Spleen (tissue), 11 donors: ENCODE results near the gene DEFB128. TPM values are rescaled to one million over a fixed set of nuclear protein-coding genes. Genes with fewer than 3 reads are reported as not detected.

Experiments
- DNase-seq: peaks from one replicate; pipeline ENCODE4 v3.0.0-alpha.2; 2020
- H3K27ac ChIP-seq, 8 donors: fragments of 200-600 bp; sonication (generic) in 7 of 8; 1 replicate in 4 of 8; 2 replicates in 4 of 8; pipeline versions ENCODE4 v1.5.0 to v1.8.0; 2016 to 2021; ENCODE audit warnings: inconsistent platforms in 4 of 8, mild to moderate bottlenecking in 4 of 8, moderate library complexity in 1 of 8
- H3K27me3 ChIP-seq, 7 donors: fragments of 200-600 bp; sonication (generic) in 6 of 7; replicated peaks in 1 of 7; 1 replicate in 4 of 7; 2 replicates in 3 of 7; pipeline versions ENCODE4 v1.5.0 to v1.8.0; 2016 to 2021; ENCODE audit warnings: inconsistent platforms in 3 of 7, mild to moderate bottlenecking in 1 of 7
- H3K36me3 ChIP-seq, 6 donors: fragments of 200-600 bp; sonication (generic) in 5 of 6; 1 replicate in 4 of 6; 2 replicates in 2 of 6; pipeline versions ENCODE4 v1.5.0 to v1.8.0; 2016 to 2021; ENCODE audit warnings: inconsistent platforms in 2 of 6
- H3K4me1 ChIP-seq, 6 donors: fragments of 200-600 bp; sonication (generic) in 5 of 6; 1 replicate in 3 of 6; 2 replicates in 3 of 6; pipeline versions ENCODE4 v1.5.0 to v1.8.0; 2016 to 2021; ENCODE audit warnings: inconsistent platforms in 3 of 6
- H3K4me3 ChIP-seq, 8 donors: fragments of 200-600 bp; sonication (generic) in 7 of 8; 1 replicate in 4 of 8; 2 replicates in 4 of 8; pipeline versions ENCODE4 v1.5.0 to v1.8.0; 2016 to 2021; ENCODE audit warnings: inconsistent platforms in 4 of 8, mild to moderate bottlenecking in 4 of 8, moderate library complexity in 2 of 8
- H3K9me3 ChIP-seq, 8 donors: fragments of 200-600 bp; sonication (generic) in 7 of 8; 1 replicate in 4 of 8; 2 replicates in 4 of 8; pipeline versions ENCODE4 v1.5.0 to v1.8.0; 2016 to 2021; ENCODE audit warnings: inconsistent platforms in 4 of 8
- CTCF ChIP-seq, 11 experiments: fragments of 200-600 bp in 7 of 11; fragments of 450-650 bp in 4 of 11; sonication (generic) in 4 of 11; IDR thresholded peaks in 8 of 11; conservative IDR thresholded peaks in 3 of 11; 1 replicate in 7 of 11; 2 replicates in 4 of 11; pipeline versions ENCODE4 v1.4.0 to v1.8.0; 2016 to 2021; ENCODE audit warnings: antibody characterized with exemption in 11 of 11, inconsistent platforms in 4 of 11, mild to moderate bottlenecking in 1 of 11
- POLR2A ChIP-seq, 3 donors: fragments of 450-650 bp; IDR thresholded peaks; one replicate each; pipeline ENCODE4 v1.5.1; 2017; ENCODE audit warnings: antibody characterized with exemption in 3 of 3, mild to moderate bottlenecking in 1 of 3
- POLR2AphosphoS5 ChIP-seq, 3 donors: sonication (generic); formaldehyde crosslinking; IDR thresholded peaks; one replicate each; pipeline ENCODE4 v1.5.1; 2017; ENCODE audit warnings: antibody characterized with exemption in 3 of 3
- WGBS, 5 donors: extraction: QIAGEN DNeasy Blood & Tissue Kit in 3 of 5; methylation state at CpG; one replicate each; pipeline versions ENCODE4 v1.1.5 to v1.1.7; 2013 to 2018; 5-methylcytosine and 5-hydroxymethylcytosine counted together
- intact Hi-C: fragments of 100-400 bp; cut with DNase I; formaldehyde crosslinking; loops from one replicate; pipeline ENCODE4 v1.15.0; 2023; ENCODE audit warnings: low total_unique reads
- polyA plus RNA-seq, 3 donors: library from polyadenylated mRNA; stranded (reverse); fragments of 200-250 nt; gene quantifications; one replicate each; pipeline ENCODE4 v1.2.1, GENCODE V29; 2013
- total RNA-seq, 7 donors: library from RNA; depleted of rRNA in 3 of 7; stranded (reverse); fragments of >200 nt in 3 of 7; fragmentation: NEBNext Ultra II Directional in 4 of 7; extraction: Animal tissue kit (Norgen Biotek cat#: 25700) in 4 of 7; gene quantifications; one replicate each; pipeline versions ENCODE4 v1.1.0 to v1.2.1, GENCODE V29; 2016 to 2021
- donor health status: healthy with polysubstance abuse.
- donor health status: DM: no; HTN: no; CAD: no; lungs with moderate emphysema.
- donor health status: DM: no; HTN: no; CAD: no.
- donor health status: Bipolar disorder and iron deficiency.
- donor health status: healthy.
- donor health status: DM: no; HTN: no; CAD: no.
- donor health status: DM: yes; HTN: yes; CAD: no.

DEFB128 gene
- total and polyA plus RNA-seq, 10 donors: not detected

GRCh38 chr20:142290-142689 lies 47.2 kb downstream of the DEFB128 start, which contains the start of gene DEFB126:
Gene DEFB126 (plus strand): TSS chr20:142590. CDS start chr20:142629, 39 bp downstream.
- intact Hi-C loops: no loop called here
- no peak for TF ChIP-seq CTCF (IDR thresholded peaks at IDR 0.05 in 8 of 11, conservative IDR thresholded peaks at IDR 0.05 in 3 of 11)
- no peak for TF ChIP-seq POLR2AphosphoS5 (IDR thresholded peaks at IDR 0.05)
- TF ChIP-seq POLR2A (IDR thresholded peaks at IDR 0.05): no peak
- Histone ChIP-seq H3K9me3 (peaks cover 0 to 4% (median 0%) of the 10 kb centered on the region in 8 donors), H3K4me1 (no peaks in the 10 kb centered on the region), H3K36me3 (no peaks in the 10 kb centered on the region), H3K27me3 (peaks cover 0 to 61% (median 0%) of the 10 kb centered on the region in 7 donors), H3K4me3 (no peak within 1 kb of the TSS), H3K27ac (no peak within 1 kb of the TSS)
- no peak for DNase-seq
- WGBS, 5 donors: 44 to 90% (median 65%) methylated on average over 1 of the region's 1 CpG

Other genes with a start within 250 kb of the DEFB128 start
- gene DEFB125, start 102.0 kb downstream of the DEFB128 start, total RNA-seq: not detected
- gene DEFB125, start 102.0 kb downstream of the DEFB128 start, polyA plus RNA-seq: not detected
- gene DEFB126, start 47.1 kb downstream of the DEFB128 start, total RNA-seq: not detected
- gene DEFB126, start 47.1 kb downstream of the DEFB128 start, polyA plus RNA-seq: not detected
- not detected for gene DEFB127, start 32.3 kb downstream of the DEFB128 start, total RNA-seq
- not detected for gene DEFB127, start 32.3 kb downstream of the DEFB128 start, polyA plus RNA-seq
- gene DEFB129, start 37.5 kb upstream of the DEFB128 start, total RNA-seq: not detected
- gene DEFB129, start 37.5 kb upstream of the DEFB128 start, polyA plus RNA-seq: not detected
- not detected for gene DEFB132, start 68.0 kb upstream of the DEFB128 start, total RNA-seq
- not detected for gene DEFB132, start 68.0 kb upstream of the DEFB128 start, polyA plus RNA-seq
- 10 to 100 TPM in 1 of 7 donors, 1 to 10 TPM in 6; 2.3 to 10.4 (median 7.3) TPM for gene C20orf96, start 101.0 kb upstream of the DEFB128 start, total RNA-seq
- 1 to 10 TPM; 3.8 to 5.4 (median 4.4) TPM for gene C20orf96, start 101.0 kb upstream of the DEFB128 start, polyA plus RNA-seq
- gene ZCCHC3, start 107.9 kb upstream of the DEFB128 start, total RNA-seq: 10 to 100 TPM; 17.4 to 26.6 (median 23.6) TPM
- 10 to 100 TPM; 18.7 to 22.2 (median 19.5) TPM for gene ZCCHC3, start 107.9 kb upstream of the DEFB128 start, polyA plus RNA-seq
- gene SOX12, start 135.8 kb upstream of the DEFB128 start, total RNA-seq: 10 to 100 TPM in 2 of 7 donors, 1 to 10 TPM in 5; 4.5 to 12.5 (median 8.3) TPM
- 1 to 10 TPM; 3.2 to 4.9 (median 3.4) TPM for gene SOX12, start 135.8 kb upstream of the DEFB128 start, polyA plus RNA-seq
- gene NRSN2, start 157.4 kb upstream of the DEFB128 start, total RNA-seq: 10 to 100 TPM; 10.9 to 26.3 (median 18.2) TPM
- 10 to 100 TPM; 10.5 to 13.4 (median 12.8) TPM for gene NRSN2, start 157.4 kb upstream of the DEFB128 start, polyA plus RNA-seq
- 10 to 100 TPM in 4 of 7 donors, 1 to 10 TPM in 3; 8.3 to 25.7 (median 12.0) TPM for gene TRIB3, start 191.0 kb upstream of the DEFB128 start, total RNA-seq
- 10 to 100 TPM in 2 of 3 donors, 1 to 10 TPM in 1; 5.7 to 11.7 (median 11.6) TPM for gene TRIB3, start 191.0 kb upstream of the DEFB128 start, polyA plus RNA-seq
- 100 to 1,000 TPM in 4 of 7 donors, 10 to 100 TPM in 3; 90.2 to 124 (median 105) TPM for gene RBCK1, start 218.6 kb upstream of the DEFB128 start, total RNA-seq
- 100 to 1,000 TPM in 1 of 3 donors, 10 to 100 TPM in 2; 78.6 to 152 (median 98.9) TPM for gene RBCK1, start 218.6 kb upstream of the DEFB128 start, polyA plus RNA-seq